K562 (cell line): ENCODE results near the gene FLT1.

Experiments used
- HNRNPLL ChIP-seq: fragments of 200-400 bp; formaldehyde crosslinking; IDR thresholded peaks from 2 replicates; pipeline ENCODE4 v1.6.1; 2017; ENCODE audit warnings: low read length, low read depth, mild to moderate bottlenecking; ENCODE audit not compliant: poor library complexity, severe bottlenecking
- IRF1 ChIP-seq: sonication (generic); formaldehyde crosslinking; IDR thresholded peaks from 2 replicates; pipeline ENCODE4 v1.8.0; 2022; ENCODE audit warnings: missing genetic modification reagents, mild to moderate bottlenecking, borderline replicate concordance
- POLR2AphosphoS2 ChIP-seq: IDR thresholded peaks from 2 replicates; pipeline ENCODE4 v1.6.1; 2012; ENCODE audit warnings: low read length, improper control_type of control experiment
- TAF1 ChIP-seq: IDR thresholded peaks from 2 replicates; pipeline ENCODE4 v1.6.1; 2011; ENCODE audit warnings: mild to moderate bottlenecking, low read length, moderate library complexity; ENCODE audit not compliant: insufficient read depth, control insufficient read depth, severe bottlenecking; ENCODE audit errors: extremely low read depth

- TF ChIP-seq TAF1 = no peak
- no peak for TF ChIP-seq IRF1 (CRISPR knock-in tag)
- TF ChIP-seq POLR2AphosphoS2 = no peak
- no peak for TF ChIP-seq HNRNPLL
Measured at GRCh38 chr13:28423010-28423409, 71.9 kb downstream of the FLT1 start.
